Keratinocyte (primary cell): ENCODE data around the gene OLFML2A. TPM values are rescaled to one million over a fixed set of nuclear protein-coding genes. Genes with fewer than 3 reads are reported as not detected.
"Not testable (repeated sequence)": the region's sequence is repeated elsewhere in the genome, so short reads cannot be mapped to it uniquely, and the experiment has no call there.

ENCODE experiments used
- DNase-seq: peaks from one replicate; pipeline ENCODE4 v3.0.0-alpha.2; 2011; ENCODE audit warnings: low read depth, missing footprints, low spot score
- FAIRE-seq: peaks from 2 replicates; lab custom pipeline; 2011; peaks lifted over from hg19 to GRCh38; lab: Jason Lieb, UNC
- H2AFZ ChIP-seq: 2 replicates; pipeline ENCODE4 v1.6.0; 2012; ENCODE audit warnings: low read length, control low read depth, inconsistent platforms; ENCODE audit not compliant: control insufficient read depth
- H3K27ac ChIP-seq: 2 replicates; pipeline ENCODE4 v1.5.1; 2011; ENCODE audit warnings: low read length; ENCODE audit not compliant: control insufficient read depth, insufficient read depth
- H3K27me3 ChIP-seq: 3 replicates; pipeline ENCODE4 v1.6.0; 2011; ENCODE audit warnings: low read length; ENCODE audit not compliant: control insufficient read depth, insufficient read depth; ENCODE audit errors: extremely low read depth
- H3K36me3 ChIP-seq, 2 experiments: 2 replicates in 1 of 2; 3 replicates in 1 of 2; pipeline ENCODE4 v1.5.1; 2011; ENCODE audit warnings: low read length in 2 of 2, mild to moderate bottlenecking in 1 of 2; ENCODE audit not compliant: control insufficient read depth in 2 of 2, insufficient read depth in 2 of 2; ENCODE audit errors: extremely low read depth in 1 of 2
- H3K4me1 ChIP-seq: 3 replicates; pipeline ENCODE4 v1.5.1; 2011; ENCODE audit warnings: low read length; ENCODE audit not compliant: control insufficient read depth, insufficient read depth; ENCODE audit errors: extremely low read depth
- H3K4me2 ChIP-seq: 3 replicates; pipeline ENCODE4 v1.6.0; 2011; ENCODE audit warnings: low read depth, low read length; ENCODE audit not compliant: control insufficient read depth, insufficient read depth; ENCODE audit errors: extremely low read depth
- H3K4me3 ChIP-seq, 3 experiments: fragments of 200-600 bp in 1 of 3; sonication (generic) in 1 of 3; 2 replicates in 2 of 3; 3 replicates in 1 of 3; pipeline ENCODE4 v1.5.1; 2011 to 2016; ENCODE audit warnings: low read length in 3 of 3, mild to moderate bottlenecking in 3 of 3, control low read depth in 2 of 3, inconsistent platforms in 1 of 3, low read depth in 1 of 3, mixed read lengths in 1 of 3, mixed run types in 1 of 3, moderate library complexity in 1 of 3; ENCODE audit not compliant: control insufficient read depth in 2 of 3, insufficient read depth in 2 of 3; ENCODE audit errors: extremely low read depth in 1 of 3
- H3K79me2 ChIP-seq: 2 replicates; pipeline ENCODE4 v1.6.0; 2012; ENCODE audit warnings: low read length; ENCODE audit not compliant: control insufficient read depth, insufficient read depth
- H3K9ac ChIP-seq: 3 replicates; pipeline ENCODE4 v1.6.0; 2011; ENCODE audit warnings: low read length; ENCODE audit not compliant: control insufficient read depth, insufficient read depth; ENCODE audit errors: extremely low read depth
- H3K9me1 ChIP-seq: 3 replicates; pipeline ENCODE4 v1.6.0; 2011; ENCODE audit warnings: low read length; ENCODE audit not compliant: control insufficient read depth, insufficient read depth; ENCODE audit errors: extremely low read depth
- H3K9me3 ChIP-seq: 2 replicates; pipeline ENCODE4 v1.5.1; 2012; ENCODE audit warnings: low read depth, low read length; ENCODE audit not compliant: control insufficient read depth
- H4K20me1 ChIP-seq: 3 replicates; pipeline ENCODE4 v1.6.0; 2011; ENCODE audit warnings: low read length; ENCODE audit not compliant: control insufficient read depth, insufficient read depth; ENCODE audit errors: extremely low read depth
- CTCF ChIP-seq, 3 experiments: IDR thresholded peaks in 1 of 3; conservative IDR thresholded peaks in 1 of 3; optimal IDR thresholded peaks in 1 of 3; 2 replicates in 2 of 3; 3 replicates in 1 of 3; pipeline versions ENCODE3 to v1.5.1; 2011; ENCODE audit warnings: low read length in 3 of 3, mild to moderate bottlenecking in 3 of 3, moderate library complexity in 2 of 3, control low read depth in 1 of 3, inconsistent platforms in 1 of 3; ENCODE audit not compliant: insufficient read depth in 2 of 3; ENCODE audit errors: extremely low read depth in 1 of 3
- EZH2 ChIP-seq: IDR thresholded peaks from one replicate; pipeline ENCODE4 v1.6.1; 2012; ENCODE audit warnings: inconsistent platforms, mild to moderate bottlenecking, low read length, moderate library complexity
- dilution Hi-C: fragments of 300-500 bp; cut with MboI; formaldehyde crosslinking; loops from one replicate; pipeline ENCODE4 v1.7.0; 2020; ENCODE audit warnings: low sequenced_read_pairs; ENCODE audit not compliant: extremely low pct_ligation_motif_present
- polyA plus RNA-seq, 5 experiments: library from polyadenylated mRNA; depleted of rRNA in 3 of 5; stranded (reverse) in 3 of 5; stranded (forward) in 1 of 5; unstranded in 1 of 5; fragments of >200 nt; gene quantifications; 1 replicate in 1 of 5; 2 replicates in 3 of 5; 3 replicates in 1 of 5; pipeline versions ENCODE4 v1.2.1 to v1.2.3, GENCODE V29; 2011 to 2012; ENCODE audit warnings: missing spikeins in 2 of 5, low read depth in 1 of 5, low replicate concordance in 1 of 5

OLFML2A gene
- polyA plus RNA-seq, 1 donor (not counting 4 experiments of a cell fraction or from before 2014, with no cell fraction given) = 1.1 TPM

- H3K79me2 ChIP-seq = no peaks in the 10 kb centered on the region
- no peaks in the 10 kb centered on the region for H3K9me3 ChIP-seq
- no peak for FAIRE-seq
- peaks cover 7% of the 10 kb centered on the region for H3K9me1 ChIP-seq
- H3K9ac ChIP-seq = no peak overlapping the region
- no peak overlapping the region for H2AFZ ChIP-seq
- H3K36me3 ChIP-seq = no peaks in the 10 kb centered on the region
- peaks cover 19% of the 10 kb centered on the region for H3K4me1 ChIP-seq
- no peak overlapping the region for H3K4me3 ChIP-seq
- dilution Hi-C loops = no loop called here
- TF ChIP-seq EZH2 = no peak
- TF ChIP-seq CTCF (optimal IDR thresholded peaks at IDR 0.05 in 1 of 3, IDR thresholded peaks at IDR 0.05 in 1 of 3, conservative IDR thresholded peaks at IDR 0.05 in 1 of 3; ENCODE audit: extremely low read depth in 1 of 3, insufficient read depth in 2 of 3, low read length in 3 of 3) = no peak
- peak overlapping the region; percentile 41 for H3K27ac ChIP-seq
- H3K4me2 ChIP-seq = peak overlapping the region; percentile 52
- no peaks in the 10 kb centered on the region for H4K20me1 ChIP-seq
- no peak for DNase-seq
- H3K27me3 ChIP-seq = no peaks in the 10 kb centered on the region
These were observed 42.8 kb upstream of the OLFML2A start for GRCh38 chr9:124733964-124734740.

DNA sequence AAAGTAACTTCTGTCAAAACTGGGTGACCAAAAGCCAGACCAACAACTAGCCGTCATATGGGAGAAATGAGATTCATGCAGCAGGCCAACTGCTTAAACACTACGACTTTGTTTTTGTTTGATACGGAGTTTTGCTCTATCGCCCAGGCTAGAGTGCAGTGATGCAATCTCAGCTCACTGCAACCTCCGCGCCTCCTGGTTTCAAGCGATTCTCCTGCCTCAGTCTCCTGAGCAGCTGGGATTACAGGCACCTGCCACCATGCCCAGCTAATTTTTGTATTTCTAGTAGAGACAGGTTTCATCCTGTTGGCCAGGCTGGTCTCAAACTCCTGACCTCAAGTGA, 42.2 kb upstream of the OLFML2A start:
- H3K9me3 ChIP-seq, FAIRE-seq, H3K36me3 ChIP-seq, H3K9ac ChIP-seq, DNase-seq, H3K4me3 ChIP-seq, H3K79me2 ChIP-seq, H3K9me1 ChIP-seq, dilution Hi-C loops, H2AFZ ChIP-seq, H4K20me1 ChIP-seq, H3K27me3 ChIP-seq: not testable (repeated sequence)
- Histone ChIP-seq H3K4me2 (peak overlapping the region; percentile 52), H3K4me1 (peaks cover 19% of the 10 kb centered on the region), H3K27ac (peak overlapping the region; percentile 41)

DNA sequence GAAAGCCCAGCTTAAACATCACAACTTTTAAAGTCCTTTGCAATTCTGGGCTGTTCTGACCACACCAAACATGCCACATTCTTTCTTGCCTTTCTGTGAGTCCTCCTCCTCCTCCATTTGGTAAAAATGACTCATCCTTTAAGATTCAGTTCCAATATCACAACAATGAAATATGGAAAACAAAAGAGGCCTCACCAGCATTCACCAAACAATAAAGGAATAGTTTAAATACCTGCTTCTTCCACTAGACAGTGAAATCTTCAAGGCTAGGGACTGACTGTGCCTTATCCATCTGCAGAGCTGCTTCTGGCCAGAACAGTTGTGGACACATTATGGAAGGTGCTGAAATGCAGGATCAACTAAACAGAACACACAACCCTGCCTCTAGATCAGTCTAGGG, 41.8 kb upstream of the OLFML2A start:
- H3K27ac ChIP-seq = peak overlapping the region; percentile 41
- no peaks in the 10 kb centered on the region for H3K9me3 ChIP-seq
- H3K79me2 ChIP-seq = no peaks in the 10 kb centered on the region
- H4K20me1 ChIP-seq = no peaks in the 10 kb centered on the region
- no peak overlapping the region for H2AFZ ChIP-seq
- peak overlapping the region; percentile 52 for H3K4me2 ChIP-seq
- TF ChIP-seq CTCF (optimal IDR thresholded peaks at IDR 0.05 in 1 of 3, IDR thresholded peaks at IDR 0.05 in 1 of 3, conservative IDR thresholded peaks at IDR 0.05 in 1 of 3; ENCODE audit: extremely low read depth in 1 of 3, insufficient read depth in 2 of 3, low read length in 3 of 3) = no peak
- TF ChIP-seq EZH2 = no peak
- no peak overlapping the region for H3K4me3 ChIP-seq
- peaks cover 7% of the 10 kb centered on the region for H3K9me1 ChIP-seq
- dilution Hi-C loops = no loop called here
- DNase-seq (no peak), FAIRE-seq (peak; percentile 58)
- no peaks in the 10 kb centered on the region for H3K27me3 ChIP-seq
- H3K9ac ChIP-seq = no peak overlapping the region
- peaks cover 19% of the 10 kb centered on the region for H3K4me1 ChIP-seq
- H3K36me3 ChIP-seq = no peaks in the 10 kb centered on the region

DNA sequence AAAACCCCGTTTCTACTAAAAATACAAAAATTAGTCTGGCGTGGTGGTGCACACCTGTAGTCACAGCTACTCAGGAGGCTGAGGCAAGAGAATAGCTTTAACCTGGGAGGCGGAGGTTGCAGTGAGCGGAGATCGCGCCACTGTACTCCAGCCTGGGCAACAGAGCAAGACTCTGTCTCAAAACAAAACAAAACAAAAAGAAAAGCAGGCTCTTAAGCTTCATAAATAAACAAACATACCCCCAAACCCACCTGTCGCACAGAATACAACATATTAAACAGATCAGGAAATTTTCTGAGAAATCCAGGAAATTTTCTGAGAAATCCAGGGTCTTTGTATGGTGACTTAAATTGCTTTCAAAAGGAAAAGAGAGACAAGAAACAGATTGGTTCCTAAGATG, 38.9 kb upstream of the OLFML2A start:
- DNase-seq, H3K36me3 ChIP-seq, H3K9ac ChIP-seq, H4K20me1 ChIP-seq, H3K79me2 ChIP-seq, FAIRE-seq, H3K4me3 ChIP-seq, H3K27me3 ChIP-seq, dilution Hi-C loops, H3K4me2 ChIP-seq, H2AFZ ChIP-seq, H3K9me3 ChIP-seq, H3K9me1 ChIP-seq, H3K27ac ChIP-seq: not testable (repeated sequence)
- H3K4me1 ChIP-seq = peaks cover 19% of the 10 kb centered on the region
